ENCODE data around the gene ZP4. TPM values are rescaled to one million over a fixed set of nuclear protein-coding genes. Genes with fewer than 3 reads are reported as not detected.

ZP4 gene
- total RNA-seq, 2 experiments from 2014 or later, result not detected

GRCh38 chr1:237832858-237833257, 57.9 kb downstream of the ZP4 start:
- no peak overlapping the region for H3K27ac Mint-ChIP-seq
- H3K27me3 Mint-ChIP-seq, result no peaks in the 10 kb centered on the region
- H3K4me1 Mint-ChIP-seq, result no peaks in the 10 kb centered on the region
- no peaks in the 10 kb centered on the region for H3K9me3 Mint-ChIP-seq (ENCODE audit: low read depth)
- no peak for ATAC-seq
- H3K4me3 Mint-ChIP-seq, result no peak overlapping the region
- CTCF ChIA-PET, result no interaction called here
- no peaks in the 10 kb centered on the region for H3K36me3 Mint-ChIP-seq
- DNase-seq, result no peak

Measured in activated CD8-positive, alpha-beta memory T cell treated with anti-CD3 and anti-CD28 coated beads, Interleukin-2, amount 10 ng/mL, durations not matched to agents 7 days and 5 days (primary cell).